ENCODE data around the gene CBX4.

Gene CBX4

DNA sequence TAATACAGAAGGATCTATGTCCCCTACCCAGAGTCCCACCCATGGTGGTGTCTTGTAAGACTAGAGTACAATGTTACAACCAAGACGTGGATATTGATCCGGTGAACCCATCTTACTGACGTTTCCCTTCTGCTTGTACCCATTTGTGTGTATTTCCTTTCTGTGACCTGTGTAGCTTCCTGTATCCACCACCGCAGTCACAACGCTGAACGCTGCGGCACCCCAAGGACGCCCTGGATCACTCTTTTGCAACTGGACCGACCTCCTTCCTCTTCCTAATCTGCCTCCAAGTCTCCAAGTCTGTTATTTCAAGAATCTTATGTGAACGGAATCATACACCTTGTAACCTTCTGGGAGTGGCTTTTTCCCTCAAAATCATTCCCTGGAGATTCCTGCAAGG, 33.5 kb upstream of the CBX4 start:
- Histone ChIP-seq H3K9ac (ENCODE audit: low read depth in 1 of 2, low read length in 2 of 2) (no peak overlapping the region), H3K9me3 (ENCODE audit: control insufficient read depth in 1 of 2, low read length in 2 of 2) (no peaks in the 10 kb centered on the region), H3K4me1 (ENCODE audit: control insufficient read depth in 1 of 2, insufficient read depth in 2 of 2, low read length in 2 of 2) (no peaks in the 10 kb centered on the region), H3K27me3 (ENCODE audit: control insufficient read depth in 1 of 2, insufficient read depth in 2 of 2, low read length in 2 of 2) (no peaks in the 10 kb centered on the region), H3K27ac (ENCODE audit: low read depth, low read length) (no peak overlapping the region), H3K36me3 (ENCODE audit: control insufficient read depth in 1 of 2, insufficient read depth in 2 of 2, low read length in 2 of 2) (no peaks in the 10 kb centered on the region), H3K4me3 (ENCODE audit: low read depth in 1 of 2, low read length in 2 of 2) (no peak overlapping the region)

DNA sequence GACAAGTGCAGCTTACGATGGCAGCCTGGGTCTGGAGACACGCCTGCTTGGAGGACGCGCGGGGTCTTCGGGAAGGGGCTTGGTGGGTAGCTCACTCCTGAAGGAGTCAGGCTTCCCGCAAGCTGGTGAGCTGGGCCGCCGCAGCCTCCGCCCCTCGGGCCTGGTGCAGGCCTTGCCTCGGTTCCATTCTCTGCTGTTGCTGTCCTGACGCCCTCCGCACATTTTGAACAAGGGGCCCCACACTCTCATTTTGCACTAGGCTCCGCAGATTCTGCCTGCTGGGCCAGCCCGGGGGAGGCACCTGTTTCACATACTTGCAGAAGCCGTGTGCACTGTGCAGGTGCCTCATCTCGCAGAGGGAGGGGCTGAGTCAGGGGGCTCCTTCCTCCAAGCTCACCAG, 31.9 kb upstream of the CBX4 start:
- H3K27ac ChIP-seq (ENCODE audit: low read depth, low read length), result no peak overlapping the region
- no peaks in the 10 kb centered on the region for H3K4me1 ChIP-seq (ENCODE audit: control insufficient read depth in 1 of 2, insufficient read depth in 2 of 2, low read length in 2 of 2)
- no peak overlapping the region for H3K4me3 ChIP-seq (ENCODE audit: low read depth in 1 of 2, low read length in 2 of 2)
- H3K36me3 ChIP-seq (ENCODE audit: control insufficient read depth in 1 of 2, insufficient read depth in 2 of 2, low read length in 2 of 2), result no peaks in the 10 kb centered on the region
- no peaks in the 10 kb centered on the region for H3K27me3 ChIP-seq (ENCODE audit: control insufficient read depth in 1 of 2, insufficient read depth in 2 of 2, low read length in 2 of 2)
- no peaks in the 10 kb centered on the region for H3K9me3 ChIP-seq (ENCODE audit: control insufficient read depth in 1 of 2, low read length in 2 of 2)
- no peak overlapping the region for H3K9ac ChIP-seq (ENCODE audit: low read depth in 1 of 2, low read length in 2 of 2)

DNA sequence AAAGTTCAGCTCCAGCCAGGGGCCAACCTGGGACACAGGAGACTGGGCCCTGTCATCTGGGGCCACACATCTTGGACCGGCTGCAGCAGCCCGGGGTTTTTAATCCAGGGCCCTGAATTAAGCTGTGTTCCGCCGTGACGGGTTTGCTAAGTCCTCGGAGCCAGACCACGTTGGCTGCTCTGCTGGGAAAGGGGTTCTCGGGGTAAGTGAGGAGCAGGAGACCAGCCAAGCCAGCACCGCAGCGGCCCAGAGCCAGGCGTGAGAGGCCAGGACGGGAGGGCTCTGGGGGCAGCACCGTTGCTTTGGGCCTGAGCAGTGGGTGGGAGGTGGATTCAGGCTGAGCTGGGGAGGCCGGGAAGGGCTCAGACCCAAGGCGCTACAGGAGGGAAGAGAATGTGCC, 31.3 kb upstream of the CBX4 start:
- Histone ChIP-seq H3K9ac (ENCODE audit: low read depth in 1 of 2, low read length in 2 of 2) (no peak overlapping the region), H3K4me3 (ENCODE audit: low read depth in 1 of 2, low read length in 2 of 2) (no peak overlapping the region), H3K27me3 (ENCODE audit: control insufficient read depth in 1 of 2, insufficient read depth in 2 of 2, low read length in 2 of 2) (peaks cover 0 to 3% of the 10 kb centered on the region in 2 donors), H3K27ac (ENCODE audit: low read depth, low read length) (no peak overlapping the region), H3K4me1 (ENCODE audit: control insufficient read depth in 1 of 2, insufficient read depth in 2 of 2, low read length in 2 of 2) (no peaks in the 10 kb centered on the region), H3K36me3 (ENCODE audit: control insufficient read depth in 1 of 2, insufficient read depth in 2 of 2, low read length in 2 of 2) (no peaks in the 10 kb centered on the region), H3K9me3 (ENCODE audit: control insufficient read depth in 1 of 2, low read length in 2 of 2) (no peaks in the 10 kb centered on the region)

DNA sequence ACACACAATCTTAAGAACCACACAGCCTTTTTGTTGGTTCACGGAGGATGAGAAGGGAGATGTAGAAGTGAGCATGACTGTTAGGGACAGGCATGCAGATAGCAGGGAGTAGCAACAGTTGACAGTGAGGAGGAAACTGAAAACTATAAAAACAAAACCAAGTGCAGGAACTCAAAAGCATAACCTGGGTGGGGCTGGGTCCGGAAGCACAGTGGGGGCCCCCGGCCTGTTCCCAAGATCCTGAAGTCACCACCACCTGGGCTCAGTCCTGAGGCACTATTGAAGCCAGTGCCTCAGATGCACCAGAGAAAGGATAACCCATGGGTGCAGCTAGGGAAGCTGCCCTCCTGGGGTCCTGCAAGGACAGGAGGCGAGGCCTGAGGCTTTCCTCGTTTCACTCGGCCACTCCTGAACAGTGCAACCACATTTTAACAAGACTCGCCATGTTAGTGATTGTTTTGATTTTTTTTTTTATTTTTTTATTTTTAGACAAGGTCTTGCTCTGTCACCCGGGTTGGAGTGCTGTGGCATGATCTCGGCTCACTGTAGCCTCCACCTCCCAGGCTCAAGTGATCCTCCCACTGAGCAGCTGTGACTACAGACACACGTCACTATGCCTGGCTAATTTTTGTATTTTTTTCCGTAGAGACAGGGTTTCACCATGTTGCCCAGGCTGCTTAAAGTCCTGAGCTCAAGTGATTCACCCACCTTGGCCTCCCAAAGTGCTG, 27.7 kb upstream of the CBX4 start:
- Histone ChIP-seq H3K4me3 (ENCODE audit: low read depth in 1 of 2, low read length in 2 of 2) (no peak overlapping the region), H3K4me1 (ENCODE audit: control insufficient read depth in 1 of 2, insufficient read depth in 2 of 2, low read length in 2 of 2) (no peaks in the 10 kb centered on the region), H3K27ac (ENCODE audit: low read depth, low read length) (no peak overlapping the region), H3K9ac (ENCODE audit: low read depth in 1 of 2, low read length in 2 of 2) (no peak overlapping the region), H3K36me3 (ENCODE audit: control insufficient read depth in 1 of 2, insufficient read depth in 2 of 2, low read length in 2 of 2) (no peaks in the 10 kb centered on the region), H3K27me3 (ENCODE audit: control insufficient read depth in 1 of 2, insufficient read depth in 2 of 2, low read length in 2 of 2) (peaks cover 7 to 9% of the 10 kb centered on the region in 2 donors), H3K9me3 (ENCODE audit: control insufficient read depth in 1 of 2, low read length in 2 of 2) (no peaks in the 10 kb centered on the region)

DNA sequence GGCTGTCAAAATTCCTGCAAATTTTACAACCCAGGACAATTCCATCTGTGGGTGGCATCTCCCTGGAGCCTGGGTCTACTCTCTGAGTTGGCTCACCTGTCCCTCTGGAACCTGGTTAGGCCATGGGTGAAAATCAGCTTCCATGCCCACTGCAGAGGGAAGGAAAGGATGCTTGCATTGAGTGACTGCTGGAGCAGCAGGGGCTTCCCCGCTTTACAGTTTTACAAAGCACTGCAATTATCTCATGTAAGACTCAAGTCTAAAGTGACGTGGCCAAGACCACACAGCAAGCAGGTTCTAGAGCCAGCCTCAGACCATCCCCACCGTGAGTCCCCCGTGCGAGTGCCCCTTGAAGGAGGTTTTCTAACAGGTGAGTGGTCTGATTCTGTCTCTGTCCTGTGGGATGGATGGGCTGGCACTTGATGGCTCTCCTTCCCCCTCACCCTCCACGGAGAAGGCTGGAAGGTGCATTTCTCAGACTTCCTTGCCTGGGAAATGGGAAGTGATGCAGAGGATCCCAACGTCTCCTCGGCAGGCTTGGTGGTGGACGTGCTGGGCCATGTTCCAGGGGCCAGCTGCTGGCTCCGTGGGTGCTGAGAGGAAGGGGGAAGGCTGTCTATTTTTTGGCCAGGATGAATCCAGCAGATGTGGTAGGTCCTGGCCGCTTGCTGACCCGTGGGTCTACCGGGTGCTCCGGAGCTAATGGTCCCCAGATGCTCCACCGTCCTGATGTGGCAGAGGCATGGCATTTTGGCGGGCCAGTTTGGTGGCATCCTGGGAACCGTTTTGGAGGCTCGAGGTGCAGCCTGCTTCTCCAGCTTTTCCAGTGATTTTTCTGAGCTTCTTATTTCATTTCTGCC, 26.3 kb upstream of the CBX4 start:
- Histone ChIP-seq H3K9ac (ENCODE audit: low read depth in 1 of 2, low read length in 2 of 2) (no peak overlapping the region), H3K27ac (ENCODE audit: low read depth, low read length) (no peak overlapping the region), H3K4me1 (ENCODE audit: control insufficient read depth in 1 of 2, insufficient read depth in 2 of 2, low read length in 2 of 2) (peaks cover 5 to 7% of the 10 kb centered on the region in 2 donors), H3K36me3 (ENCODE audit: control insufficient read depth in 1 of 2, insufficient read depth in 2 of 2, low read length in 2 of 2) (no peaks in the 10 kb centered on the region), H3K27me3 (ENCODE audit: control insufficient read depth in 1 of 2, insufficient read depth in 2 of 2, low read length in 2 of 2) (peaks cover 7 to 14% of the 10 kb centered on the region in 2 donors), H3K4me3 (ENCODE audit: low read depth in 1 of 2, low read length in 2 of 2) (no peak overlapping the region), H3K9me3 (ENCODE audit: control insufficient read depth in 1 of 2, low read length in 2 of 2) (no peaks in the 10 kb centered on the region)

DNA sequence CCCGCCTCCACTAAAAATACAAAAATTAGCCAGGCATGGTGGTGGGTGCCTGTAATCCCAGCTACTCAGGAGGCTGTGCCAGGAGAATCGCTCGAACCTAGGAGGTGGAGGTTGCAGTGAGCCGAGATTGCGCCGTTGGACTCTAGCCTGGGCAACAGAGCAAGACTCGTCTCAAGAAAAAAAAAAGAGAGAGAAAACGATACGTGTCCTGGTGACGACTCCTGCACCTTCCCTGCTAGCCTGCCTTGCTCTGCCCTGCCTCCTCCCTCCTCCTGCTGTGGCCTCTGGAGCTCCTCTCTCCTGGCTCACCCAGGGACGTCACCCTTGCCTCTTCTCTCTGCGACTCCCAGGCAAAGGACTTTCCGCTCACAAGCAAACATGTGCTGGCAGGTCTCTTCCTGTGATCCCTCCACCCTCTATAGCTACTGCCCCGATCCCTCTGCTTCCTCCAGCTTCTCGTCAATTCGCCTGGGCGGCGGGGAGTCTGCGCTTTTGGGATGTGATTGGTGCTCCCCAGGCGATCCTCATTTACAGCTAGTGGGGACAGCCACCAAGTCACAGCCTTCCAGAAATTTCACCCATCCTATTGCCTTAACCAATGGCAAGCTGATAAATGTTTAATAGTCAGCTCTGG, 25.5 kb upstream of the CBX4 start:
- Histone ChIP-seq H3K27me3 (ENCODE audit: control insufficient read depth in 1 of 2, insufficient read depth in 2 of 2, low read length in 2 of 2) (peaks cover 7 to 14% of the 10 kb centered on the region in 2 donors), H3K27ac (ENCODE audit: low read depth, low read length) (no peak overlapping the region), H3K36me3 (ENCODE audit: control insufficient read depth in 1 of 2, insufficient read depth in 2 of 2, low read length in 2 of 2) (no peaks in the 10 kb centered on the region)

DNA sequence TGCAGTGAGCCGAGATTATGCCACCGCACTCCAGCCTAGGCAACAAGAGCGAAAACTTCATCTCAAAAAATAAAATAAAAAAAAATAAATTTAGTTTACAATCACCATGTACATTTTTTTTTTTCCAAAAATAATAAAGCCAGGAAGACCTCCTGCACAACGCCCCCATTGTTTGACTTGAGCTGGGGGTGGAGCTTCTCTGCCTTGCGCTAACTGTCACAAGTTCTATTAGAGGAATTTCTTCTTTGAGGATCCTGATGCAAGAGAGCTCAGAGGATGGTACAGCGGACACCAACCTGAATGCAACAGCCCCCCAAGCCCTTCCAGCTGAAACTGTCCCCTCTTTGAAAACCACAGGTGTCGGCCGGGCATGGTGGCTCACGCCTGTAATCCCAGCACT, 24.9 kb upstream of the CBX4 start:
- Histone ChIP-seq H3K9ac (ENCODE audit: low read depth in 1 of 2, low read length in 2 of 2) (no peak overlapping the region), H3K27me3 (ENCODE audit: control insufficient read depth in 1 of 2, insufficient read depth in 2 of 2, low read length in 2 of 2) (peaks cover 7 to 14% of the 10 kb centered on the region in 2 donors), H3K27ac (ENCODE audit: low read depth, low read length) (no peak overlapping the region)

More for the DNA sequence above, 25.5 kb upstream of the CBX4 start:
- H3K4me3 ChIP-seq (ENCODE audit: low read depth in 1 of 2, low read length in 2 of 2), result no peak overlapping the region
- H3K9me3 ChIP-seq (ENCODE audit: control insufficient read depth in 1 of 2, low read length in 2 of 2), result no peaks in the 10 kb centered on the region
- H3K9ac ChIP-seq (ENCODE audit: low read depth in 1 of 2, low read length in 2 of 2), result no peak overlapping the region
- H3K4me1 ChIP-seq (ENCODE audit: control insufficient read depth in 1 of 2, insufficient read depth in 2 of 2, low read length in 2 of 2), result peaks cover 5 to 7% of the 10 kb centered on the region in 2 donors

DNA sequence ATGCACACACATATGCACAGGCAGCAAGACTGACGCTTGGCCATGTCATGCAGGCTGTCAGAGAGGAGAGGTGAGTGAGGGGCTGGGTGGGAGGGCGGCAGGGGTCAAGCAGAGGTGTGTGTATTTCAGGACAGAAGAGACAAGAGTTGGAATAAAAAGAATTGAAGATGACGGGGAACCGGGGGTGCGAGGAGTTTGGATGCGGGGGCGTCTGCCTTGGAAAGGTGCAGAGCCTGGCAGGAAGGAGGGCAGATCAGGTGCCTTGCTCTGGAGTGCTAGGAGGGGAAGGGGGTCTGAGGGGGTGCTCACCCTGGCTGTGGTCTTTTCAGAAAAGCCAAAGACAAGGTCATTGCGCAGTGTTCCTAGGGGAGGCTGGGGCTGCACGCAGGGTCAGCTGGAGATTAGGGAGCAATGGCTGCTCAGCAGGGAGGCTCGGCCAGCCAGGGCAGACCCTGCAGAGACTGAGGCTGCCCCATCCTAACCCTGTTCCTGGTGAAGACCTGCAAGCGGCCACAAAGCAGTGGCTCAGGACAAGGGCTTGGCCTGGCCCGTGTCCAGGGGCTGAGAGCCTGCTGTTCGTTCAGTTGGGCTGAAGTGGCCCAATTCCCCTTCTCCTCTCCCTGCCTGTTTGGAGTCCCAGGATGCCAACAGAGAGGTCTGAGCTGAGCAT, 23.7 kb upstream of the CBX4 start:
- H3K4me3 ChIP-seq (ENCODE audit: low read depth in 1 of 2, low read length in 2 of 2), result no peak overlapping the region
- no peaks in the 10 kb centered on the region for H3K9me3 ChIP-seq (ENCODE audit: control insufficient read depth in 1 of 2, low read length in 2 of 2)
- no peak overlapping the region for H3K27ac ChIP-seq (ENCODE audit: low read depth, low read length)

More for the DNA sequence above, 24.9 kb upstream of the CBX4 start:
- Histone ChIP-seq H3K4me1 (ENCODE audit: control insufficient read depth in 1 of 2, insufficient read depth in 2 of 2, low read length in 2 of 2) (peaks cover 5 to 7% of the 10 kb centered on the region in 2 donors), H3K9me3 (ENCODE audit: control insufficient read depth in 1 of 2, low read length in 2 of 2) (no peaks in the 10 kb centered on the region), H3K36me3 (ENCODE audit: control insufficient read depth in 1 of 2, insufficient read depth in 2 of 2, low read length in 2 of 2) (no peaks in the 10 kb centered on the region), H3K4me3 (ENCODE audit: low read depth in 1 of 2, low read length in 2 of 2) (no peak overlapping the region)

DNA sequence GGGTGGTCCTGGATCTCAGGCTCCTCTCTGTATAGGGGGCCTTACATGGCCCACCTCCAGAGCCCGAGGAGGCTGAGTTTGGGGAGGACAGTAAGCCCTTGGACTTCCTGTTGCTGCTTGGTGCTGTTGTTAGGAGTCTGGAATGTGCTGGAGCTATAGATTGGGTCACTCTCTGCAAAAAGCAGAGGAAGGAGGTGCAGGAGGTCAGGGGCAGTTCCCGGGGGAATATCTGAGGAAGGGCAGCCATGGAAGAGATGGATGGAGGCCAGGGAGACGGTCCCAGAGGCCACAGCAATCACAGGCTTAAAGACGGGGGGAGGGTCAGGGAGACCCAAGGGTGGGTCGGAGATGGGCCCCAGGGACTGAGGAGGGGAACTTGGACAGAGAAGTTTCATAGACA, 23.0 kb upstream of the CBX4 start:
- H3K4me1 ChIP-seq (ENCODE audit: control insufficient read depth in 1 of 2, insufficient read depth in 2 of 2, low read length in 2 of 2), result peaks cover 5 to 7% of the 10 kb centered on the region in 2 donors
- H3K9ac ChIP-seq (ENCODE audit: low read depth in 1 of 2, low read length in 2 of 2), result no peak overlapping the region
- peaks cover 7 to 14% of the 10 kb centered on the region in 2 donors for H3K27me3 ChIP-seq (ENCODE audit: control insufficient read depth in 1 of 2, insufficient read depth in 2 of 2, low read length in 2 of 2)
- no peak overlapping the region for H3K4me3 ChIP-seq (ENCODE audit: low read depth in 1 of 2, low read length in 2 of 2)
- no peaks in the 10 kb centered on the region for H3K9me3 ChIP-seq (ENCODE audit: control insufficient read depth in 1 of 2, low read length in 2 of 2)
- H3K27ac ChIP-seq (ENCODE audit: low read depth, low read length), result no peak overlapping the region
- H3K36me3 ChIP-seq (ENCODE audit: control insufficient read depth in 1 of 2, insufficient read depth in 2 of 2, low read length in 2 of 2), result no peaks in the 10 kb centered on the region

More for the DNA sequence above, 23.7 kb upstream of the CBX4 start:
- peaks cover 5 to 7% of the 10 kb centered on the region in 2 donors for H3K4me1 ChIP-seq (ENCODE audit: control insufficient read depth in 1 of 2, insufficient read depth in 2 of 2, low read length in 2 of 2)
- H3K36me3 ChIP-seq (ENCODE audit: control insufficient read depth in 1 of 2, insufficient read depth in 2 of 2, low read length in 2 of 2), result no peaks in the 10 kb centered on the region
- no peak overlapping the region for H3K9ac ChIP-seq (ENCODE audit: low read depth in 1 of 2, low read length in 2 of 2)
- H3K27me3 ChIP-seq (ENCODE audit: control insufficient read depth in 1 of 2, insufficient read depth in 2 of 2, low read length in 2 of 2), result peaks cover 7 to 14% of the 10 kb centered on the region in 2 donors

Data from duodenal mucosa (tissue), 2 donors.